Vagina (tissue), 2 donors: ENCODE data around the gene LPP.

ENCODE experiments used
- POLR2A ChIP-seq, 2 donors: fragments of 450-650 bp; IDR thresholded peaks; one replicate each; pipeline ENCODE4 v1.6.1; 2017; ENCODE audit warnings: antibody characterized with exemption in 2 of 2, mild to moderate bottlenecking in 2 of 2, moderate library complexity in 2 of 2
- TF ChIP-seq, protein P1 (sequence below), 3 experiments: fragments of 450-650 bp in 2 of 3; fragments of 200-600 bp in 1 of 3; sonication (generic) in 1 of 3; IDR thresholded peaks; one replicate each; pipeline ENCODE4 v1.5.1; 2017 to 2019; ENCODE audit warnings: antibody characterized with exemption in 3 of 3, mild to moderate bottlenecking in 2 of 3, moderate library complexity in 2 of 3

DNA sequence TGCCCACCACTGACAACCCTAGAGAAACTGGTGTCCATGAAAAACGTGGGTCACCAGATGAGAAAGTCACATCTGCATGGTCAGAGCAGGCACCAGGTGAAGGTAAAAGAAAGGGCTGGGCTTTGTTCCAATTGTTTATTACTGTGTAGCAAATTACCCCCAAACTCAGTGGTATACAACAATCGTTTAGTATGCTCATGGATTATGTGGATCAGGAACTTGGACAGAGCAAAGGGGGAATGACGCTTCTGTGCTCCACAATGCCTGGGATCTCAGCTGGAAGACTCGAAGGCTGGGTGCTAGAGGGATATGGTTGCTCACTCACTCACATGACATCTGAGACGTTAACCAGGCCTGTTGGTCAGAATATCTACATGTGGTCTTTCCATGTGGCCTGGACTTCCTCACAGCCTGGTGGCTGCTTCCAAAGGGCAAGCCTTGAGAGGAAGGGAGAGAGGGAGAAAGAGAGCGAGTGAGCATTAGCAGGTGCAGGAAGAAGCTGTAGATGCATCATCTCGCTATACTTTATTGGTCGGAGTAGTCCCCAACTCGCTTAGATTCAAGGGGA is 44.9 kb downstream of the LPP start:
- TF ChIP-seq, protein P1, sequence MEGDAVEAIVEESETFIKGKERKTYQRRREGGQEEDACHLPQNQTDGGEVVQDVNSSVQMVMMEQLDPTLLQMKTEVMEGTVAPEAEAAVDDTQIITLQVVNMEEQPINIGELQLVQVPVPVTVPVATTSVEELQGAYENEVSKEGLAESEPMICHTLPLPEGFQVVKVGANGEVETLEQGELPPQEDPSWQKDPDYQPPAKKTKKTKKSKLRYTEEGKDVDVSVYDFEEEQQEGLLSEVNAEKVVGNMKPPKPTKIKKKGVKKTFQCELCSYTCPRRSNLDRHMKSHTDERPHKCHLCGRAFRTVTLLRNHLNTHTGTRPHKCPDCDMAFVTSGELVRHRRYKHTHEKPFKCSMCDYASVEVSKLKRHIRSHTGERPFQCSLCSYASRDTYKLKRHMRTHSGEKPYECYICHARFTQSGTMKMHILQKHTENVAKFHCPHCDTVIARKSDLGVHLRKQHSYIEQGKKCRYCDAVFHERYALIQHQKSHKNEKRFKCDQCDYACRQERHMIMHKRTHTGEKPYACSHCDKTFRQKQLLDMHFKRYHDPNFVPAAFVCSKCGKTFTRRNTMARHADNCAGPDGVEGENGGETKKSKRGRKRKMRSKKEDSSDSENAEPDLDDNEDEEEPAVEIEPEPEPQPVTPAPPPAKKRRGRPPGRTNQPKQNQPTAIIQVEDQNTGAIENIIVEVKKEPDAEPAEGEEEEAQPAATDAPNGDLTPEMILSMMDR (IDR thresholded peaks at IDR 0.05), result no peak
- TF ChIP-seq POLR2A (IDR thresholded peaks at IDR 0.05), result no peak
